HEK293 (cell line): ENCODE measurements around the gene RFX4.
A peak's percentile ranks its signal among the peaks of the same experiment; 100 is the strongest.

Experiments used
- CTCF ChIA-PET: fragments of 350-600 bp; formaldehyde crosslinking; extraction: SDS; loops from one replicate; lab custom pipeline; 2021; ENCODE audit warnings: antibody characterized with exemption; lab: Yijun Ruan, JAX
- POLR2A ChIA-PET: fragments of 300-600 bp; formaldehyde crosslinking; extraction: SDS; loops from one replicate; lab custom pipeline; 2020; ENCODE audit warnings: antibody characterized with exemption, inconsistent platforms; lab: Yijun Ruan, JAX
- H3K27ac ChIP-seq: fragments of 200-500 bp; sonication (Bioruptor generic); 2 replicates; pipeline ENCODE4 v1.5.1; 2014; ENCODE audit warnings: low read depth, low read length, control low read depth, inconsistent platforms; ENCODE audit errors: extremely low read depth
- H3K36me3 ChIP-seq, 2 experiments: fragments of 200-500 bp in 1 of 2; sonication (Bioruptor generic) in 1 of 2; 1 replicate in 1 of 2; 2 replicates in 1 of 2; pipeline ENCODE4 v1.5.1; 2014 to 2017; ENCODE audit warnings: inconsistent platforms in 2 of 2, low read length in 2 of 2; ENCODE audit not compliant: control insufficient read depth in 2 of 2, insufficient read depth in 1 of 2
- H3K4me1 ChIP-seq: fragments of 200-500 bp; sonication (Bioruptor generic); 2 replicates; pipeline ENCODE4 v1.5.1; 2014; ENCODE audit warnings: mild to moderate bottlenecking, low read length, inconsistent platforms; ENCODE audit not compliant: control insufficient read depth, insufficient read depth
- H3K4me3 ChIP-seq: 2 replicates; pipeline ENCODE4 v1.5.1; 2011; ENCODE audit warnings: low read depth, mild to moderate bottlenecking, control low read depth, low read length, moderate library complexity
- H3K9me3 ChIP-seq: fragments of 200-500 bp; sonication (Bioruptor generic); 2 replicates; pipeline ENCODE4 v1.5.1; 2014; ENCODE audit warnings: low read depth, low read length, inconsistent platforms; ENCODE audit not compliant: control insufficient read depth, insufficient read depth
- KLF9 ChIP-seq: fragments of 450-650 bp; formaldehyde crosslinking; IDR thresholded peaks from 2 replicates; pipeline ENCODE4 v1.5.1; 2016; ENCODE audit warnings: missing biosample characterization, missing genetic modification characterization, low read depth
- PRDM10 ChIP-seq: fragments of 450-650 bp; formaldehyde crosslinking; IDR thresholded peaks from 2 replicates; pipeline ENCODE4 v1.5.1; 2016; ENCODE audit warnings: missing biosample characterization, missing genetic modification characterization
- PRDM6 ChIP-seq: fragments of 450-650 bp; formaldehyde crosslinking; IDR thresholded peaks from 2 replicates; pipeline ENCODE4 v1.5.1; 2017; ENCODE audit warnings: missing biosample characterization, missing genetic modification characterization
- SCRT1 ChIP-seq: fragments of 450-650 bp; formaldehyde crosslinking; IDR thresholded peaks from 2 replicates; pipeline ENCODE4 v1.5.1; 2016; ENCODE audit warnings: missing biosample characterization, missing genetic modification characterization, borderline replicate concordance
- SCRT2 ChIP-seq: fragments of 450-650 bp; formaldehyde crosslinking; IDR thresholded peaks from 2 replicates; pipeline ENCODE4 v1.5.1; 2016; ENCODE audit warnings: missing biosample characterization, missing genetic modification characterization
- ZBTB10 ChIP-seq: fragments of 450-650 bp; formaldehyde crosslinking; IDR thresholded peaks from 2 replicates; pipeline ENCODE4 v1.5.1; 2016; ENCODE audit warnings: missing biosample characterization, missing genetic modification characterization
- ZBTB8A ChIP-seq: fragments of 450-650 bp; formaldehyde crosslinking; IDR thresholded peaks from 2 replicates; pipeline ENCODE4 v1.5.1; 2016; ENCODE audit warnings: missing biosample characterization, missing genetic modification characterization
- ZNF138 ChIP-seq: fragments of 450-650 bp; formaldehyde crosslinking; IDR thresholded peaks from 2 replicates; pipeline ENCODE4 v1.5.1; 2016; ENCODE audit warnings: missing biosample characterization, missing genetic modification characterization, borderline replicate concordance
- ZNF175 ChIP-seq: fragments of 450-650 bp; formaldehyde crosslinking; IDR thresholded peaks from 2 replicates; pipeline ENCODE4 v1.5.1; 2016; ENCODE audit warnings: missing biosample characterization, missing genetic modification characterization
- ZNF24 ChIP-seq: fragments of 450-650 bp; formaldehyde crosslinking; IDR thresholded peaks from 2 replicates; pipeline ENCODE4 v1.5.1; 2016; ENCODE audit warnings: missing biosample characterization, missing genetic modification characterization
- ZNF274 ChIP-seq, 2 experiments: fragments of 200-500 bp in 1 of 2; fragments of 450-650 bp in 1 of 2; sonication (Bioruptor generic) in 1 of 2; formaldehyde crosslinking in 1 of 2; IDR thresholded peaks; 2 replicates each; pipeline versions ENCODE4 v1.5.1 to v1.6.1; 2014 to 2016; ENCODE audit warnings: borderline replicate concordance in 1 of 2, inconsistent platforms in 1 of 2, low read length in 1 of 2, missing biosample characterization in 1 of 2, missing genetic modification characterization in 1 of 2
- ZNF280C ChIP-seq: fragments of 450-650 bp; formaldehyde crosslinking; IDR thresholded peaks from 2 replicates; pipeline ENCODE4 v1.5.1; 2016; ENCODE audit warnings: missing biosample characterization, missing genetic modification characterization
- ZNF280D ChIP-seq: fragments of 450-650 bp; formaldehyde crosslinking; IDR thresholded peaks from 2 replicates; pipeline ENCODE4 v1.5.1; 2016; ENCODE audit warnings: missing biosample characterization, missing genetic modification characterization
- ZNF311 ChIP-seq: fragments of 450-650 bp; formaldehyde crosslinking; IDR thresholded peaks from 2 replicates; pipeline ENCODE4 v1.5.1; 2017; ENCODE audit warnings: missing biosample characterization, missing genetic modification characterization, borderline replicate concordance
- ZNF324 ChIP-seq: fragments of 450-650 bp; formaldehyde crosslinking; IDR thresholded peaks from 2 replicates; pipeline ENCODE4 v1.5.1; 2016; ENCODE audit warnings: missing biosample characterization, missing genetic modification characterization
- ZNF37A ChIP-seq: fragments of 450-650 bp; IDR thresholded peaks from 2 replicates; pipeline ENCODE4 v1.5.1; 2018; ENCODE audit warnings: missing biosample characterization, missing genetic modification characterization
- ZNF513 ChIP-seq: fragments of 450-650 bp; IDR thresholded peaks from 2 replicates; pipeline ENCODE4 v1.5.1; 2018; ENCODE audit warnings: missing biosample characterization, missing genetic modification characterization
- ZNF785 ChIP-seq: fragments of 450-650 bp; formaldehyde crosslinking; IDR thresholded peaks from 2 replicates; pipeline ENCODE4 v1.5.1; 2016; ENCODE audit warnings: missing biosample characterization, missing genetic modification characterization
- ZNF791 ChIP-seq: fragments of 450-650 bp; formaldehyde crosslinking; IDR thresholded peaks from 2 replicates; pipeline ENCODE4 v1.5.1; 2016; ENCODE audit warnings: missing biosample characterization, missing genetic modification characterization
- ZSCAN4 ChIP-seq: fragments of 450-650 bp; formaldehyde crosslinking; IDR thresholded peaks from 2 replicates; pipeline ENCODE4 v1.5.1; 2017; ENCODE audit warnings: missing biosample characterization, missing genetic modification characterization

Gene RFX4

GRCh38 chr12:106740818-106741217 lies 158.0 kb downstream of the RFX4 start (continued):
- TF ChIP-seq KLF9 (tag by site-specific recombination) (no peak), ZNF280C (tag by site-specific recombination) (no peak), ZBTB10 (no peak), ZSCAN4 (no peak), PRDM6 (tag by site-specific recombination) (no peak), ZNF37A (tag by site-specific recombination) (no peak), ZNF311 (no peak), PRDM10 (tag by site-specific recombination) (no peak)

GRCh38 chr12:106741247-106741646 lies 158.4 kb downstream of the RFX4 start:
- Histone ChIP-seq H3K4me1 (peaks cover 8% of the 10 kb centered on the region; the same call in 1 of the 2 replicates), H3K27ac (no peak overlapping the region), H3K36me3 (no peaks in the 10 kb centered on the region), H3K9me3 (no peaks in the 10 kb centered on the region), H3K4me3 (no peak overlapping the region)
- POLR2A ChIA-PET = no interaction called here
- CTCF ChIA-PET = no interaction called here
- TF ChIP-seq SCRT1 (tag by site-specific recombination) (peak; percentile 16; the same call in 1 of the 2 replicates), ZNF791 (tag by site-specific recombination) (no peak), ZNF24 (tag by site-specific recombination) (no peak), SCRT2 (tag by site-specific recombination) (peak; percentile 57; the same call in 1 of the 2 replicates), ZBTB8A (tag by site-specific recombination) (no peak), ZNF280D (tag by site-specific recombination) (no peak), ZNF324 (tag by site-specific recombination) (no peak), ZNF785 (tag by site-specific recombination) (no peak), ZNF175 (no peak), ZNF274 (IDR thresholded peaks at IDR 0.05; ENCODE audit: low read length) (no peak), ZNF274 (tag by site-specific recombination; IDR thresholded peaks at IDR 0.05; ENCODE audit: borderline replicate concordance) (no peak), ZNF138 (no peak), ZNF513 (tag by site-specific recombination) (no peak)
